OCI-LY3 (cell line): Measurements from ENCODE around the gene ARRB2.

Experiments used
- CTCF ChIP-seq: fragments of 200-600, 300-600 bp; sonication (generic); IDR thresholded peaks from 2 replicates; pipeline ENCODE4 v1.5.1; 2014; ENCODE audit warnings: antibody characterized with exemption, low read length, low read depth
- EZH2phosphoT487 ChIP-seq: fragments of 200-600 bp; shearing (Covaris generic); IDR thresholded peaks from 2 replicates; pipeline ENCODE4 v1.6.1; 2018; ENCODE audit warnings: antibody characterized with exemption, mixed run types, low read depth

- no peak for TF ChIP-seq CTCF
- no peak for TF ChIP-seq EZH2phosphoT487
Measured at GRCh38 chr17:4720787-4721186, 10.4 kb downstream of the ARRB2 start.
